ENCODE data around the gene VCAN.

VCAN gene

DNA sequence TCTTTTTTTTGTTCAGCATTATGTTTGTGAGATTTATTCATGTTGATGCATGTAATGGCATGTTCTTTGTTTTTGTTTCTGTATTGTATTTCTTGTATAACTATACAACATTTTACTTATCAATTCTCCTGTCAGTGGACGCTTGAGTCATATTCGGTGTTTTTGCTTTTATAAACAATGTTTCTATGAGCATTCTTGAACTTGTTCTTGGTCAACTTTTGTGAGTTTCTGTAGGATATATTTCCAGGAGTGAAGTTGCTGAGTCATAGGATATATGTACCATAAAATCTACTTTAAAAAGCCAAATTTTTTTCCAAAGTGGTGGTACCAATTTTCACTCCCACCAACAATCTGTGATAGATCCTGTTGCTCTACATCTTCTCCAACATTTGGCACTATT is 104.8 kb downstream of the VCAN start:
- DNase-seq: no peak

DNA sequence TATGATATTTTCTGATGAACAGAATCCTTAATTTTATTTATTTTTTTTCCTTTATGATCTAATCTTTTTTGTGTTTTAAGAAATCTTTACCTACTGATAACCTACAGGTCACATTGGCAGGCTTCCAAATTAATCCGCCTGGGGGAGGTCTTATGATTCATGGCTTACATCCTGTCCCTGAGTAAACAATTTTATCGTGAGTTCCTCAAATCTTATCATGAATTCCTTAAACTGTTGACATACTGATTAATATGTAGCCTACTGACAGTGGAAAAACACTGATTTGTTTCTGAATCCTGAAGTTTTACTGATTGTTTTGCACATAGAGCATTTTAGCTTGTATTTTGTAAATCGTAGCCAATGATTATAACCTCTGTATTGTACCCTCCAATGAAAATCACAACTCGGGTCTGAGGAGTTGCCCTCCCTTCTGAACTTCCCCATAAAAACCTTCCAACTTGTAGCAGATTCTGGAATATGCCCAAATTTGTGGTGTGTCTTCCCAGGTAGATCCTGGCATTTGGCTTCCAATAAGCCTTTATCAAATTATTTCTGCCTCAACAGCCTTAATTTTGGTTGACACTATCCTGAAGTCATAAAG is 105.6 kb downstream of the VCAN start:
- DNase-seq: no peak

DNA sequence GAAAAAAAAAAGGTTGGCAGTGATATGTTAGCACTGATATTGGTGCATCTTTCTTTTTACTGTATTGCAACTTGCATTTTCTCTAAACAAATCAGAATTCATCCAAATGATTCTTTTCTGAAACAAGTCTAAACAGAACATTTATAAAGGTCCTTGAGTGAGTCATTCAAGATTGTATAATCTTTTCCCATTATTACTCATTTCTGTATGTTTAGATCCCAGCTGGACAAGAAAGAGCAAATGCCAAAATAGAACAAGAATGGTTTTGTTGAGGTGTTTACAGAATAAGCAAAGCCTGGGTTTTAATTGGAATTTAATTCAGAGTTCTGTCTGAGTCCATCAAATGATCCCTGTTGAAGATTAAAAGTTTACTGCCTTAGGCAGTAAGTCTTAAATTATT is 112.3 kb downstream of the VCAN start:
- no peak for DNase-seq

DNA sequence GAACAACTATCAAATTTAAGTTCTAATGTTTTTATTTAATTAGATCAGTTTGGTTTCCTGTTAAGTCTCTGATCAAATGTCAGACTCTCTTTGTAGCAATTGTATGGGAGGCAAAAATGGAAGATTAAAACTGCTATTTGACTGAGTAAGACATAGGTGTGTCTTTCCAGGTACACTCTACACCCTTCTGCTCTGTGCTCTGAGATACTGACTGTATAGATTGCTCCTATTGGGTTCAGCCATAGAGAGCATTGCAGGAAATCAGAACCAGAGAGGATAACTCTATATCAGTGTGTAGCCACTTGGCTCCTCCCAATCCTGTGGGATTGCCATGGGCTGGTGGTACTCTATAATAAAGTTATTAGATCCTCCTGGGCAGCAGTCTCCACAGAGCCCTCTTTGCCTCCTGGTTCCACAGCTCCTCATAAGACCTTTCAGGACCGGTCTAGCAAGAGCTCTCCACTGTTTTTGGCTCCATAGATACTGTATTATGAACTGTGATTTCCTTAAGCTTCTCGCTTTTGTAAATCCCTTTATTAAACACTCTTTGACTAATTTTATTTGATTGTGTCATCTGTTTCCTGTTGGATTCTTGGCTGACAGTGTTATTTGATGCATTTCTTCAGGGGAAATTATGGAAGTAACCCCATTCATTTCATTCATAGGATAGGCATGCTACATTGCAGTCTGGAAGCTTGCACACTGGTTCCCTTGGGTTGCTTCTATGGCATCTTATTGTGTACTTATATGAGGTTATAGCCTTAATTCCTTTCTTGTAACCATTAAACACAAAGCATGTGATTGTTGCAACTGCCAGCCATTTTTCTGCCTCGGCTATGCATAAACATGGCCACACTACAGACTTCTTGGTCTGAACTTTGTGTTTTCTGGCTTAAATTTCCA is 115.6 kb downstream of the VCAN start:
- DNase-seq: no peak

DNA sequence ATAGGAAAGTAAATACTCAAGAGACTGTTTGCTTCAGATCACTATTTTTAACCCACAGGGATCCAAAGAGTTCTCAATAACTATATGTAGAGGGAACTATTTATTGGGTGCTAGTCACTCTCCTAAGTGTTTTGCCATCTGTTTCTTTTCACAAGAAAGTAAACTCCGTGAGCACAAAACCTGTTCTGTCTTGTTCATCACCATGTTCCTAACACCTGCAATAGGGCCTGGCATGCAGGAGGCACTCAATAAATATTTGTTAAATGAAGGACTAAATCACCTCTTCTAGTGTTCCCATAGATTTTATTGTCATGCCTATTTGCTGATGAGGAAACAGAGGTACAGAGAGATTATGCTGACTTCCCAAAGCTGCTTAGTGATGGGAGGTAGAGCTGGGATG is 118.2 kb downstream of the VCAN start:
- DNase-seq: no peak

DNA sequence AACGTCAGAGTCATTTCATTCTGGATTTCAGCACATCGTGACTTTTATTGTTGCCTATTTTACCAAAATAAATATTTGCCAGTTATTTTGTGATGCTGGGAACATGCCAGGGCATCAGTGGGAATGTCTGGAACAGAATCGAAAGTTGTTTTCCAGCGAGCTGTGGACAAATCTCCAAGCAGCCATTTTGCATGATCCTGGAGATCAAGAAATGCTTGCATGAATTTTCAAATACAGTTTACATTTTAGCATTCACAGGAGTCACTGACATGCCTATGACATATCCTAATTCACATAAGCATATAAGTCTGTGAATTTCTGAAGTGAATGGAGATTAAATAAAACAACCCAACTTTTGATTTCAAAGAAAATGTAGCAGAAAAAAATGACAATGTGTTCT is 119.4 kb downstream of the VCAN start:
- DNase-seq: no peak

DNA sequence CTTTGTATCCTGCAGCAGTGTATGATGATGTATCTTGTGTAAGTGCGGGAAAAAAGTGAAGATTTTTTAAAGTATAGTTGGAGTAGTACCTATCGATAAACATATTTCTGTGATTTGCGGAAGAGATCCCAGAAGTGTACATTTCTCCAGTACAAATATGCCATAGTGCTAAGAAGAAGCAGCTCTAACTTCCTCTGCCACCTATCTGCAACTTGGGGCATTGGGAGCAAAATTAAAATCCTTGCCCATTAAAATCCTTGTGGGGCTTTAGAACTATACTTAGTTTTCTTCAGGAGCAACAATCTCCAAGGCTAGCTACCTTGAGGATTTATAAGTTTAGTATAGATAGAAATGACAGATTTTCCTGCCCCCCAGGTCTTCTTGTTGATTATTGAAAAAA is 123.7 kb downstream of the VCAN start:
- no peak for DNase-seq

DNA sequence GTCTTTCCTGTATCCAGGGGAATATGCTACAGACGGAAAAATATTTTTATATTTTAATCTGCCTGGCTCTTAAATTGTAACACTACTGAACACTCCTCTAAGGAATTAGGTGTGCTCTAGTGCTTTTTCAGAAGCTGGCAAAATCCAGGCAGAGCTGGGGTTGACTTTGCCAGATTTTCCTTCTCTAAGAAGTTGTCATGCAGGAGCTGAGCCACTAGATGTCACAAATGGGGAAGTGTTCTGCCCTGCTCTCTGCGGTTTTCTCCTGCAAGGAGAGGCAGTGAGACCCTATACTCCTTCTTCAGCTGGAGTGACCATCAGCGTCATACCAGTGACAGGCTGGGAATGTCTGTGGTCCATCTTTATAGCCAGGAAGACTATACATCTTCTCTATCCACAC is 136.6 kb downstream of the VCAN start:
- no peak for DNase-seq

DNA sequence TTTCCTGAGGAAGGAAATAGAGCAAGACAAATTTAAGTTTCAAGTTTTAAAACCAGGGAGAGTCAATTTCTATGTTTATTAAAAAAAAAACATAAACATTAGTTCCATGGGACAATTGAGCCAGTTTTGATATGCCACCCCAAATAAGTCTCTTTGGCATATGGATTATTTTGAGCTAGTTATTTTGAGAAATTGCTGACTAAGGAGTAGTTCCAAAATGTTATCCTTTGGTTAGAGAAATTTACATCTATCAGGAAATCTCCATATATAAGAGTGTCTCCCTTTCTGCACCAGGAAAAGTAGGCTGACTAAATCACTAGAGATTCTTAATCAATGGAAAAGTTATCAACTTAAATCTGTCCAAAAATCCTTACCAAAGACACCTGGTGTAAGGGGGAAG is 143.3 kb downstream of the VCAN start:
- no peak for DNase-seq

DNA sequence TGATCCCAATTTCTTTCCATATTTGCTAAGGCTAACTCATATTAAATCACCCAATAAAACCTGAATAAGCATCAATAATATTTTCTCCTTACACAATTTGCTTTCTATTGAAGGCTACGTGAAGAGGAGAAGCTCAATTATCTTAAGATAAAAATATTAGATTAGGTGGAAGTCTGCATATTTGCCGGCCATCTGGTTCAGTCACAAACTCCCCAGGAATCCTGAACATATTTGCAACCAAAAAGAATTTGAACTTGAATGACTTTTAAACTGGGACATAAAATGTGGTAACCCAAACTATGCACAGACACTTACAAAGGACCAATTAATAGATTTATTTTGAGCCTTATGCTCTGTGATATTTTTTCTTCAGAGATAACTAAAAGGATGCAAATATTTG is 156.8 kb downstream of the VCAN start:
- no peak for DNase-seq

Data from activated gamma-delta T cell (primary cell).